Lower leg skin (tissue), 3 donors: ENCODE data around the gene IFTAP.

Experiments
- CTCF ChIP-seq, 3 donors: fragments of 450-650 bp; IDR thresholded peaks; one replicate each; pipeline ENCODE4 v1.5.1; 2016; ENCODE audit warnings: antibody characterized with exemption in 3 of 3, mild to moderate bottlenecking in 3 of 3, moderate library complexity in 2 of 3
- POLR2A ChIP-seq, 2 donors: fragments of 450-650 bp; IDR thresholded peaks; one replicate each; pipeline ENCODE4 v1.6.1; 2016 to 2017; ENCODE audit warnings: antibody characterized with exemption in 2 of 2, mild to moderate bottlenecking in 1 of 2, moderate library complexity in 1 of 2

- TF ChIP-seq CTCF (IDR thresholded peaks at IDR 0.05) (no peak), POLR2A (IDR thresholded peaks at IDR 0.05) (no peak)
Measured at GRCh38 chr11:36609383-36609782, 15.1 kb downstream of the IFTAP start.
